Suprapubic skin (tissue), 3 donors: ENCODE data around the gene LSM14A.

Experiments used
- CTCF ChIP-seq, 2 donors: fragments of 200-600 bp in 1 of 2; fragments of 450-650 bp in 1 of 2; sonication (generic) in 1 of 2; IDR thresholded peaks; one replicate each; pipeline ENCODE4 v1.5.1; 2016 to 2019; ENCODE audit warnings: antibody characterized with exemption in 2 of 2, mild to moderate bottlenecking in 1 of 2, moderate library complexity in 1 of 2
- POLR2AphosphoS5 ChIP-seq, 3 donors: sonication (generic); formaldehyde crosslinking; IDR thresholded peaks; one replicate each; pipeline ENCODE4 v1.6.1; 2017; ENCODE audit warnings: antibody characterized with exemption in 3 of 3

- no peak for TF ChIP-seq POLR2AphosphoS5 (IDR thresholded peaks at IDR 0.05)
- peak; percentile 52 to 73 for TF ChIP-seq CTCF (IDR thresholded peaks at IDR 0.05)
These were observed 26.5 kb upstream of the LSM14A start for GRCh38 chr19:34145741-34146202.
